Measurements from ENCODE around the gene SETBP1. TPM values are rescaled to one million over a fixed set of nuclear protein-coding genes. Genes with fewer than 3 reads are reported as not detected.

Gene SETBP1
- polyA plus RNA-seq, 4 donors, result 30.6 to 51.3 (median 32.5) TPM

GRCh38 chr18:44859263-44859662 lies 178.6 kb downstream of the SETBP1 start:
- no peak for DNase-seq (ENCODE audit: low read depth in 4 of 4, low spot score in 3 of 4)

- DNase-seq (ENCODE audit: low read depth in 4 of 4, low spot score in 3 of 4), result no peak
These were observed 179.2 kb downstream of the SETBP1 start for GRCh38 chr18:44859751-44860439.

GRCh38 chr18:44862112-44862511 lies 181.4 kb downstream of the SETBP1 start:
- no peak for DNase-seq (ENCODE audit: low read depth in 4 of 4, low spot score in 3 of 4)

GRCh38 chr18:44866103-44866502 lies 185.4 kb downstream of the SETBP1 start:
- DNase-seq (ENCODE audit: low read depth in 4 of 4, low spot score in 3 of 4), result no peak

- no peak for DNase-seq (ENCODE audit: low read depth in 4 of 4, low spot score in 3 of 4)
These were observed 188.8 kb downstream of the SETBP1 start for GRCh38 chr18:44869533-44869932.

- DNase-seq (ENCODE audit: low read depth in 4 of 4, low spot score in 3 of 4), result no peak
These were observed 190.2 kb downstream of the SETBP1 start for GRCh38 chr18:44870631-44871502.

- no peak for DNase-seq (ENCODE audit: low read depth in 4 of 4, low spot score in 3 of 4)
These were observed 191.1 kb downstream of the SETBP1 start for GRCh38 chr18:44871771-44872170.

GRCh38 chr18:44876024-44876423 lies 195.3 kb downstream of the SETBP1 start:
- DNase-seq (ENCODE audit: low read depth in 4 of 4, low spot score in 3 of 4), result no peak

GRCh38 chr18:44876755-44877154 lies 196.1 kb downstream of the SETBP1 start:
- no peak for DNase-seq (ENCODE audit: low read depth in 4 of 4, low spot score in 3 of 4)

GRCh38 chr18:44878335-44878734 lies 197.6 kb downstream of the SETBP1 start:
- DNase-seq (ENCODE audit: low read depth in 4 of 4, low spot score in 3 of 4), result no peak

- no peak for DNase-seq (ENCODE audit: low read depth in 4 of 4, low spot score in 3 of 4)
These were observed 199.5 kb downstream of the SETBP1 start for GRCh38 chr18:44880170-44880569.

GRCh38 chr18:44881461-44882162 lies 200.9 kb downstream of the SETBP1 start:
- DNase-seq (ENCODE audit: low read depth in 4 of 4, low spot score in 3 of 4), result no peak

GRCh38 chr18:44882163-44882868 lies 201.6 kb downstream of the SETBP1 start:
- DNase-seq (ENCODE audit: low read depth in 4 of 4, low spot score in 3 of 4), result no peak

- DNase-seq (ENCODE audit: low read depth in 4 of 4, low spot score in 3 of 4), result no peak
These were observed 203.0 kb downstream of the SETBP1 start for GRCh38 chr18:44883671-44884070.

- no peak for DNase-seq (ENCODE audit: low read depth in 4 of 4, low spot score in 3 of 4)
These were observed 203.7 kb downstream of the SETBP1 start for GRCh38 chr18:44884431-44884830.

GRCh38 chr18:44885507-44885906 lies 204.8 kb downstream of the SETBP1 start:
- DNase-seq (ENCODE audit: low read depth in 4 of 4, low spot score in 3 of 4), result no peak

- DNase-seq (ENCODE audit: low read depth in 4 of 4, low spot score in 3 of 4), result no peak
These were observed 206.5 kb downstream of the SETBP1 start for GRCh38 chr18:44887227-44887631.

- DNase-seq (ENCODE audit: low read depth in 4 of 4, low spot score in 3 of 4), result no peak
These were observed 208.4 kb downstream of the SETBP1 start for GRCh38 chr18:44889111-44889510.

GRCh38 chr18:44893045-44893706 lies 212.5 kb downstream of the SETBP1 start:
- no peak for DNase-seq (ENCODE audit: low read depth in 4 of 4, low spot score in 3 of 4)

- no peak for DNase-seq (ENCODE audit: low read depth in 4 of 4, low spot score in 3 of 4)
These were observed 213.3 kb downstream of the SETBP1 start for GRCh38 chr18:44893966-44894365.

Data from left renal pelvis (tissue), 4 donors.